HL-60 (cell line): ENCODE results near the gene NEURL1.

Experiments
- DNase-seq, 2 experiments: peaks; one replicate each; pipeline ENCODE4 v3.0.0-alpha.2; 2010 to 2020; ENCODE audit warnings: low read depth in 1 of 2, low spot score in 1 of 2
- H3K27ac ChIP-seq: fragments of 250-450 bp; sonication (Bioruptor Pico); replicated peaks from 2 replicates; pipeline ENCODE4 v1.5.1; 2020; ENCODE audit warnings: mild to moderate bottlenecking, moderate library complexity
- H3K27me3 ChIP-seq: fragments of 250-450 bp; sonication (Bioruptor Pico); 2 replicates; pipeline ENCODE4 v1.5.1; 2021; ENCODE audit warnings: mild to moderate bottlenecking, moderate library complexity; ENCODE audit not compliant: insufficient read depth, poor library complexity, severe bottlenecking
- H3K4me3 ChIP-seq: replicated peaks from 2 replicates; pipeline ENCODE4 v1.5.1; 2011; ENCODE audit warnings: mild to moderate bottlenecking, control low read depth, low read length; ENCODE audit not compliant: insufficient read depth
- CTCF ChIP-seq: IDR thresholded peaks from one replicate; pipeline ENCODE4 v1.5.1; 2011; ENCODE audit warnings: low read length, control low read depth, inconsistent platforms; ENCODE audit not compliant: insufficient read depth
- GABPA ChIP-seq: IDR thresholded peaks from 2 replicates; pipeline ENCODE4 v1.6.1; 2012; ENCODE audit warnings: low read depth
- POLR2AphosphoS5 ChIP-seq: IDR thresholded peaks from 2 replicates; pipeline ENCODE4 v1.6.1; 2012; ENCODE audit warnings: low read depth
- REST ChIP-seq: IDR thresholded peaks from 2 replicates; pipeline ENCODE4 v1.6.1; 2012; ENCODE audit warnings: low read depth; ENCODE audit not compliant: insufficient replicate concordance
- SPI1 ChIP-seq: IDR thresholded peaks from 2 replicates; pipeline ENCODE4 v1.6.1; 2012; ENCODE audit warnings: low read depth, mild to moderate bottlenecking, borderline replicate concordance

Gene NEURL1

GRCh38 chr10:103589074-103589630 lies 95.6 kb downstream of the NEURL1 start:
- no peak for TF ChIP-seq CTCF
- no peak for TF ChIP-seq GABPA
- TF ChIP-seq REST: no peak
- no peak for TF ChIP-seq POLR2AphosphoS5
- no peak for TF ChIP-seq SPI1
- Histone ChIP-seq H3K27ac (no peak overlapping the region), H3K4me3 (no peak overlapping the region), H3K27me3 (no peaks in the 10 kb centered on the region)
- no peak for DNase-seq

- no peaks in the 10 kb centered on the region for H3K27me3 ChIP-seq
- no peak overlapping the region for H3K27ac ChIP-seq
- 0 out of 2 replicates have a peak, but pooled peaks have one; percentile 10 for TF ChIP-seq SPI1
- TF ChIP-seq GABPA: no peak
- no peak for DNase-seq
- H3K4me3 ChIP-seq: no peak overlapping the region
These were observed 96.6 kb downstream of the NEURL1 start for GRCh38 chr10:103590060-103590459.

GRCh38 chr10:103590744-103591291 lies 97.3 kb downstream of the NEURL1 start:
- TF ChIP-seq SPI1 (no peak), POLR2AphosphoS5 (no peak), REST (no peak), CTCF (no peak), GABPA (no peak)
- Histone ChIP-seq H3K27me3 (no peaks in the 10 kb centered on the region), H3K27ac (no peak overlapping the region)

GRCh38 chr10:103592186-103593021 lies 98.9 kb downstream of the NEURL1 start:
- TF ChIP-seq SPI1 (no peak), CTCF (peak; percentile 73)
- peak in 1 of 2 experiments; percentile 42 for DNase-seq
- H3K27me3 ChIP-seq: no peaks in the 10 kb centered on the region
- H3K27ac ChIP-seq: no peak overlapping the region
- H3K4me3 ChIP-seq: no peak overlapping the region

More at GRCh38 chr10:103590744-103591291, 97.3 kb downstream of the NEURL1 start:
- DNase-seq: no peak
- no peak overlapping the region for H3K4me3 ChIP-seq
